ENCODE results near the gene EGR4. TPM values are rescaled to one million over a fixed set of nuclear protein-coding genes. Genes with fewer than 3 reads are reported as not detected.

The EGR4 gene
- total RNA-seq, 5 donors from 2014 or later (not counting 1 experiment from before 2014, with no cell fraction given), result 0.09 to 0.35 (median 0.19) TPM; not detected in 1

GRCh38 chr2:73291461-73292315 lies 1.7 kb downstream of the EGR4 start:
- Histone ChIP-seq H3K9me3 (no peaks in the 10 kb centered on the region), H3K4me1 (ENCODE audit: control insufficient read depth in 1 of 2, extremely low read depth in 1 of 2, insufficient read depth in 2 of 2, low read length in 2 of 2) (peaks cover 19 to 28% of the 10 kb centered on the region in 2 experiments), H3K27ac (ENCODE audit: low read length) (no peak overlapping the region), H3K36me3 (ENCODE audit: control insufficient read depth in 2 of 2, extremely low read depth in 1 of 2, insufficient read depth in 1 of 2, low read length in 1 of 2) (no peaks in the 10 kb centered on the region), H3K4me3 (ENCODE audit: control insufficient read depth in 1 of 2, extremely low read depth in 1 of 2, low read length in 1 of 2) (peak overlapping the region; percentile 23 to 57), H3K27me3 (replicated peaks in 1 of 2; ENCODE audit: control insufficient read depth in 2 of 2, extremely low read depth in 1 of 2, insufficient read depth in 2 of 2, low read length in 1 of 2) (peaks cover 19 to 49% of the 10 kb centered on the region in 2 experiments)
- Mint-ChIP-seq H3K9me3 (no peaks in the 10 kb centered on the region), H3K27ac (no peak overlapping the region), H3K36me3 (no peaks in the 10 kb centered on the region), H3K4me3 (peak overlapping the region; percentile 54 to 77 (median 76)), H3K4me1 (peaks cover 10 to 20% (median 19%) of the 10 kb centered on the region in 3 donors), H3K27me3 (peaks cover 38 to 61% of the 10 kb centered on the region in 2 donors)
- DNase-seq (peak in 5 of 35 experiments; percentile 5 to 39 (median 28)), ATAC-seq (replicated peaks in 1 of 4) (peak; percentile 10 to 27 (median 14))
- ChIA-PET CTCF (interaction anchor here in 1 of 2 donors (1.8 to 2.8 kb wide), 2 partner anchors 56 to 58 kb away, joined by 10 to 11 read pairs; partner anchors contain the start of genes CCT7 and PRADC1), POLR2A (interaction anchor here in 1 of 2 donors (0.5 kb wide), 1 partner anchor 1100 kb away, joined by 5 read pairs; no protein-coding TSS in a partner anchor)
- WGBS (ENCODE audit: insufficient coverage), result 5% methylated on average over 72 of the region's 82 CpGs

GRCh38 chr2:73291093-73291460 lies 2.3 kb downstream of the EGR4 start:
- WGBS (ENCODE audit: insufficient coverage), result 7% methylated on average over 17 of the region's 34 CpGs
- H3K36me3 Mint-ChIP-seq, result no peaks in the 10 kb centered on the region
- no peaks in the 10 kb centered on the region for H3K9me3 ChIP-seq
- ATAC-seq (replicated peaks in 1 of 4) (peak; percentile 24 to 44 (median 36)), DNase-seq (peak in 27 of 35 experiments; percentile 10 to 77 (median 43))
- H3K4me3 ChIP-seq (ENCODE audit: control insufficient read depth in 1 of 2, extremely low read depth in 1 of 2, low read length in 1 of 2), result peak overlapping the region; percentile 23 to 57
- CTCF ChIA-PET, result interaction anchor here in 1 of 2 donors (1.5 to 2.8 kb wide), 3 partner anchors 11 to 57 kb away, joined by 4 to 11 read pairs (median 10); partner anchors contain the start of genes CCT7 and PRADC1
- POLR2A ChIA-PET, result no interaction called here
- no peak overlapping the region for H3K27ac ChIP-seq (ENCODE audit: low read length)
- no peaks in the 10 kb centered on the region for H3K36me3 ChIP-seq (ENCODE audit: control insufficient read depth in 2 of 2, extremely low read depth in 1 of 2, insufficient read depth in 1 of 2, low read length in 1 of 2)
- H3K4me1 Mint-ChIP-seq, result peaks cover 10 to 20% (median 19%) of the 10 kb centered on the region in 3 donors
- H3K9me3 Mint-ChIP-seq, result no peaks in the 10 kb centered on the region
- peaks cover 32 to 54% of the 10 kb centered on the region in 2 donors for H3K27me3 Mint-ChIP-seq
- H3K4me1 ChIP-seq (ENCODE audit: control insufficient read depth in 1 of 2, extremely low read depth in 1 of 2, insufficient read depth in 2 of 2, low read length in 2 of 2), result peaks cover 19 to 28% of the 10 kb centered on the region in 2 experiments
- H3K27ac Mint-ChIP-seq, result no peak overlapping the region
- H3K4me3 Mint-ChIP-seq, result peak overlapping the region; percentile 54 to 77 (median 76)
- H3K27me3 ChIP-seq (replicated peaks in 1 of 2; ENCODE audit: control insufficient read depth in 2 of 2, extremely low read depth in 1 of 2, insufficient read depth in 2 of 2, low read length in 1 of 2), result peaks cover 19 to 47% of the 10 kb centered on the region in 2 experiments

DNA sequence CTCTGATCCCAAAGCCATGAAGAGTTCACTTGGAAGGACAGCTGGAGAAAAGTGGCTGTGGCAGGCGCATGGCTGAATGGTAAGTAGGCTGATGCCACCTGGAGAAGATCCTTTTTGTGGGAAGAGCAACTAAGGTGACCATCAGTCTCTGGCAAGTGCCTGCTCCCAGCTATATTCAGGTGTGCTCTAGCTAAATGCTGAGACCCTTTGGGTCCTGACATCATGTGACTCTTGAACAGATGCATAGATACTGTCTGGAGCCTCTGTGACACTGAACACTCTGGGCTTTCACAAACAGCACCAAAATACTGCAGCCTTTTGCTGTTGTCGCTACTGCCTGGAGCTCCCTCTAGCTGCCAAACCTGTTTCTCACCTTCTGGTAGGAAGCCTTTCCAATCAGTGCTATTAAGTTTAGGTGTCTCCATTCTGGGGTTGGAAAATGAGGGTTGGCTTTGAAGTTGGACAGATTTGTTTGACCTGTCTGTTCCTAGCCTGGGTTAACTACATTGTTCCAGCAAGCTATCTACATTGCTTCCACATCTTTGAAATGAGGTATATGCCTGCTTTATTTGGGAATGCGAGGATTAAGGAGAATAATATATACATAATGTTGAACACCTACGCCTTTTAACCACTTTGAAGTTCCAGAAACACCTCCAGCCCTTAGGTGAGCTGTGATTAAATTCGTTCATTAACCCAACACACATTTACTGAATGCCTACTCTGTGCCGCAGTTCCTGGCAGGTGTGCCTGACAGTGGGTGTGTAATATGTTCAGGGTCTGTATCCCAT lies 3.1 kb downstream of the EGR4 start:
- POLR2A ChIA-PET, result no interaction called here
- H3K4me1 Mint-ChIP-seq, result peaks cover 10 to 29% (median 25%) of the 10 kb centered on the region in 3 donors
- peak in 22 of 35 experiments; percentile 19 to 67 (median 40) for DNase-seq
- no peak overlapping the region for H3K27ac Mint-ChIP-seq
- H3K9me3 ChIP-seq, result no peaks in the 10 kb centered on the region
- H3K27me3 ChIP-seq (replicated peaks in 1 of 2; ENCODE audit: control insufficient read depth in 2 of 2, extremely low read depth in 1 of 2, insufficient read depth in 2 of 2, low read length in 1 of 2), result peaks cover 14 to 39% of the 10 kb centered on the region in 2 experiments
- H3K4me3 Mint-ChIP-seq, result peak overlapping the region in 2 of 3 donors; percentile 11 to 77
- no peak overlapping the region for H3K4me3 ChIP-seq (ENCODE audit: control insufficient read depth in 1 of 2, extremely low read depth in 1 of 2, low read length in 1 of 2)
- CTCF ChIA-PET, result interaction anchor here (0.5 to 2.8 kb wide), 8 partner anchors 10 to 94 kb away, joined by 3 to 11 read pairs (median 6); partner anchors contain the start of genes PRADC1 (in 2 of the 2) and CCT7 (in 1 of the 2)
- ATAC-seq (replicated peaks in 1 of 4), result no peak
- peaks cover 19 to 31% of the 10 kb centered on the region in 2 experiments for H3K4me1 ChIP-seq (ENCODE audit: control insufficient read depth in 1 of 2, extremely low read depth in 1 of 2, insufficient read depth in 2 of 2, low read length in 2 of 2)
- H3K9me3 Mint-ChIP-seq, result no peaks in the 10 kb centered on the region
- WGBS (ENCODE audit: insufficient coverage), result 100% methylated on average over 1 of the region's 6 CpGs
- H3K27ac ChIP-seq (ENCODE audit: low read length), result no peak overlapping the region
- H3K36me3 Mint-ChIP-seq, result no peaks in the 10 kb centered on the region
- no peaks in the 10 kb centered on the region for H3K36me3 ChIP-seq (ENCODE audit: control insufficient read depth in 2 of 2, extremely low read depth in 1 of 2, insufficient read depth in 1 of 2, low read length in 1 of 2)
- H3K27me3 Mint-ChIP-seq, result peaks cover 24 to 46% of the 10 kb centered on the region in 2 donors

DNA sequence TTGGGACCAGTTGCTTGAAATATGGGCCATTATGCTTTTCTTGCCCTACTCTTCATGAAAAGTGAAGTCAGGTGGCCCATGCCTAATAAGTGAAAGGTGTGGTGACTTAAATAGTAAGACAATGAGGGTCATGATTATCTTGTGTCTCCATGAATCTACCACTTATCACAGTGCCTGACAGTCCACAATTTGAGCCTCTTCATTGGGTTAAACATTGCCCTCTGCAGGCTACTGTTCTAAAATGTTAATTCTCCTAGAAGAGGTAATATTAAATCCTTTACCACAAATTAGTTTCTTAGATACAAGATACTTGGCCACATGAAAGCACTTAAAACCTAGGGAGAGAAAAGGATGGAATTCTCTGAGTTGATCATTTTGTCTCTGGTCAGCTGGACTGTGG lies 4.0 kb downstream of the EGR4 start:
- ChIA-PET CTCF (interaction anchor here (0.5 to 2.8 kb wide), 3 partner anchors 56 to 552 kb away, joined by 4 to 11 read pairs (median 7); partner anchors contain the start of genes PRADC1 (in 2 of the 2) and CCT7 (in 1 of the 2)), POLR2A (interaction anchor here in 1 of 2 donors (0.6 kb wide), 1 partner anchor 443 kb away, joined by 3 read pairs; no protein-coding TSS in a partner anchor)
- DNase-seq (no peak), ATAC-seq (replicated peaks in 1 of 4) (no peak)
- H3K27me3 ChIP-seq (replicated peaks in 1 of 2; ENCODE audit: control insufficient read depth in 2 of 2, extremely low read depth in 1 of 2, insufficient read depth in 2 of 2, low read length in 1 of 2), result peaks cover 6 to 38% of the 10 kb centered on the region in 2 experiments
- Mint-ChIP-seq H3K36me3 (no peaks in the 10 kb centered on the region), H3K27ac (no peak overlapping the region), H3K9me3 (no peaks in the 10 kb centered on the region), H3K4me3 (no peak overlapping the region), H3K27me3 (peaks cover 20 to 41% of the 10 kb centered on the region in 2 donors), H3K4me1 (peaks cover 10 to 34% (median 31%) of the 10 kb centered on the region in 3 donors)
- H3K27ac ChIP-seq (ENCODE audit: low read length), result no peak overlapping the region
- H3K4me3 ChIP-seq (ENCODE audit: control insufficient read depth in 1 of 2, extremely low read depth in 1 of 2, low read length in 1 of 2), result no peak overlapping the region
- H3K36me3 ChIP-seq (ENCODE audit: control insufficient read depth in 2 of 2, extremely low read depth in 1 of 2, insufficient read depth in 1 of 2, low read length in 1 of 2), result no peaks in the 10 kb centered on the region
- H3K4me1 ChIP-seq (ENCODE audit: control insufficient read depth in 1 of 2, extremely low read depth in 1 of 2, insufficient read depth in 2 of 2, low read length in 2 of 2), result peaks cover 22 to 40% of the 10 kb centered on the region in 2 experiments
- H3K9me3 ChIP-seq, result no peaks in the 10 kb centered on the region

DNA sequence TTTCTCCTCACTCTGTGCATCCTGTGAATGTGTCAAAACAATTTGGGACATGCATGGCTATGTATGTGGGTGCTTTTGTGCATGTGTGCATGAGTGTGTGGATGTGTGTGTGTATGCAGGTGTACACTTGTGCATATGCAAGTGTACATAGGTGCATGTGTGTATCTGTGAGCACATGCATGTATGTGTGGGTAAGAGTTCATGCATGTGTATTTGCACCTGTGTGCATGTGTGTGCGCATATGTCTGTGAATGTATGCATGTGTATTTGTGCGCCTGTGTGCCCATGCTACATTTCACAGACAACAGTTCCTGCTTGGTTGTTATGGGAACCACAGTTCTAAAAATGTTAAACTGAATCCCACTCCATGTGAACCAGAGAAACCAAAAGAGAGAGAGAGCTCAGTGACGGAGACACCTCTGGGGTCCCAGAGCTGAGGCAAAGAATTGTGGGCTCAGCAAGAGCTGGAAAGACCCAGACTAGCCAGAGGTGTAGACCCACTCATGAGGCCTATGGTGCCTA lies 7.2 kb downstream of the EGR4 start:
- Mint-ChIP-seq H3K27me3 (peaks cover 16 to 26% of the 10 kb centered on the region in 2 donors), H3K27ac (no peak overlapping the region), H3K4me1 (peaks cover 15 to 31% (median 26%) of the 10 kb centered on the region in 3 donors), H3K9me3 (no peaks in the 10 kb centered on the region), H3K36me3 (no peaks in the 10 kb centered on the region), H3K4me3 (peak overlapping the region in 2 of 3 donors; percentile 66 to 76)
- Histone ChIP-seq H3K36me3 (ENCODE audit: control insufficient read depth in 2 of 2, extremely low read depth in 1 of 2, insufficient read depth in 1 of 2, low read length in 1 of 2) (no peaks in the 10 kb centered on the region), H3K27me3 (replicated peaks in 1 of 2; ENCODE audit: control insufficient read depth in 2 of 2, extremely low read depth in 1 of 2, insufficient read depth in 2 of 2, low read length in 1 of 2) (peaks cover 0 to 16% of the 10 kb centered on the region in 2 experiments), H3K9me3 (no peaks in the 10 kb centered on the region), H3K4me3 (ENCODE audit: control insufficient read depth in 1 of 2, extremely low read depth in 1 of 2, low read length in 1 of 2) (no peak overlapping the region), H3K27ac (ENCODE audit: low read length) (no peak overlapping the region), H3K4me1 (ENCODE audit: control insufficient read depth in 1 of 2, extremely low read depth in 1 of 2, insufficient read depth in 2 of 2, low read length in 2 of 2) (peaks cover 7 to 27% of the 10 kb centered on the region in 2 experiments)
- CTCF ChIA-PET, result no interaction called here
- 100% methylated on average over 2 of the region's 3 CpGs for WGBS (ENCODE audit: insufficient coverage)
- no peak for ATAC-seq (replicated peaks in 1 of 4)
- DNase-seq, result no peak
- POLR2A ChIA-PET, result no interaction called here
